D721Med (cell line): ENCODE measurements around the gene DVL3.

Experiments used
- DNase-seq: peaks from one replicate; pipeline ENCODE4 v3.0.0; 2011; ENCODE audit warnings: low spot score; ENCODE audit not compliant: insufficient read length
- FAIRE-seq: peaks from 2 replicates; lab custom pipeline; 2011; peaks lifted over from hg19 to GRCh38; lab: Jason Lieb, UNC
- TF ChIP-seq, protein P1 (sequence below): IDR thresholded peaks from 2 replicates; pipeline ENCODE4 v1.5.1; 2012; ENCODE audit warnings: mild to moderate bottlenecking, control low read depth; ENCODE audit not compliant: insufficient read depth; ENCODE audit errors: missing control alignments

DVL3 gene

DNA sequence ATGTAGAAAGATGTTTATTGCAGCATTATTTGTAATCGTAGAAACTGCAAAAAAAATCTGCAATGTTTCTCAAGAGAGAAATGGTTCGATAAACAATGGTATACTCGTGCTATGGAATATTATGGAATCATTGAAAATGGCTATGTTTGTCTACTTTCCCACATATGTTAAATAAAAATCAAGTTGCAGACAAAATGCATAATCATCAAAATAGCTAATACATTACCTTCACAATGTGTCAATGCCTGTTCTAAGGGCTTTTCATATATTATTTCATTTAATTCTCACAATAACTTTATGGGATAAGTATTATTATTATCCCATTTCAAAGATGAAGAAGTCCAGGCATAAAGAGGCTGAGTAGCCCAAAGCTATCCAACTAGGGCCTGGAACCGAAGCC is 22.2 kb upstream of the DVL3 start:
- no peak for DNase-seq
- FAIRE-seq, result no peak
- TF ChIP-seq, protein P1, sequence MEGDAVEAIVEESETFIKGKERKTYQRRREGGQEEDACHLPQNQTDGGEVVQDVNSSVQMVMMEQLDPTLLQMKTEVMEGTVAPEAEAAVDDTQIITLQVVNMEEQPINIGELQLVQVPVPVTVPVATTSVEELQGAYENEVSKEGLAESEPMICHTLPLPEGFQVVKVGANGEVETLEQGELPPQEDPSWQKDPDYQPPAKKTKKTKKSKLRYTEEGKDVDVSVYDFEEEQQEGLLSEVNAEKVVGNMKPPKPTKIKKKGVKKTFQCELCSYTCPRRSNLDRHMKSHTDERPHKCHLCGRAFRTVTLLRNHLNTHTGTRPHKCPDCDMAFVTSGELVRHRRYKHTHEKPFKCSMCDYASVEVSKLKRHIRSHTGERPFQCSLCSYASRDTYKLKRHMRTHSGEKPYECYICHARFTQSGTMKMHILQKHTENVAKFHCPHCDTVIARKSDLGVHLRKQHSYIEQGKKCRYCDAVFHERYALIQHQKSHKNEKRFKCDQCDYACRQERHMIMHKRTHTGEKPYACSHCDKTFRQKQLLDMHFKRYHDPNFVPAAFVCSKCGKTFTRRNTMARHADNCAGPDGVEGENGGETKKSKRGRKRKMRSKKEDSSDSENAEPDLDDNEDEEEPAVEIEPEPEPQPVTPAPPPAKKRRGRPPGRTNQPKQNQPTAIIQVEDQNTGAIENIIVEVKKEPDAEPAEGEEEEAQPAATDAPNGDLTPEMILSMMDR, result no peak

DNA sequence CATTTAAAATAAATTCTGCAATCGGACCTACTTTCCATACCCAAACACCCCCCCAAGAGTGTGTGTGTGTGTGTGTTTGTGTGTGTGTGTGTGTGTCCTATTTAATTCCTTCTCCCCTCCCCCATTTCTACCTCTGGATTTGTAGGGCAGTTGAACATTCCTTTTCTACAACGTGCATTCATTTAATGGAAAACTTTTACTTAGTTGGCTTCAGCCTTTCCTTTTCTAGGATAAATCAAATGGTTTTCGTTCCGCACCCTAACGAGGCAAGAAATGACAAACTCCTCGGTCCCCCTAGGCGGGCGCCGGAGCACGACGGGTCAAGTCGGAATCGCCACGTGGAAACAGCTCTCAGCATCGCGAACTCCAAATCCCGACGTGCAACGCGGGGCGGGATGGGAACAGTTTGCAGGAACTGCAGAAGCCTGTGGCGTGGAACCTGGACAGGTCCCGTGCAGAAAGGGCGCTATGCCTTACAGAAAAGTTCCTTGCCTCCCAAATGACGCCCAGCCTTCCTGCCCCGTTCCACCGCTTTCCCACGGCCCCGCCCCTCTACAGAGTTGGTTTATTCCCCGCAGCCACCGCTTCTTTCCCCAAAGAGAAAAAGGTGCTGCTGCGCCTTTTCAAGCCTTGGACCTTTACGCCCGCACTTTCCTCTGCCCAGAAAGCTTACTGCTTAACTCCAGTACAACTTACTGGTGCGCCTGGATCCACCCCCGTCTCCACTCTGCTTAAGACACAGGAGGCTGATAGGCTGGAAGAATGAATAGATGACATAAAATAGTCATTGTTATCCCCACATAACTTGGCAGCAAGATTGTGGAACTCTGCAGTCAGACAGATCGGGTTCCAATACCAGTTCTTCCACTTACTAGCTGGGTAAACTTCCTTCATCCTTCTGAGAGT is 21.1 kb upstream of the DVL3 start:
- no peak for DNase-seq
- TF ChIP-seq, protein P1, result no peak
- no peak for FAIRE-seq

DNA sequence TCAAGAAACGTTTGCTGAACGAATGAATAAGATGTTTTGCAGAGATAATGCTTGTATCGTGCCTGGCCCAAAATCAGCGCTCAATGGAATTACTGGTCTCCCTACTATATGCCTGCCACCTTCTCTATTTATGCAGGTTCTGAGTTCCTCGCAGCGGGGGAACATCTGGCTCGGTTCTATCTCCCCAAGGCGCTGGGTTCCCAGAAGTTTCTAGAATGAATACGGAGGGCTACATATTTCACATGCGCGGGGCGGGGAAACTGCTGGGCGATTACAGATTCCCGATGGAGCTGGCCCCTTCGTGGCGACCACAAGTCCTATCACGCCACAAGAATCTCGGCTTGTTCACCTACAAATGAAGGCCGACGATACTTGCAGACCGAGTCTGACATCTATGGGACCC is 20.4 kb upstream of the DVL3 start:
- DNase-seq (no peak), FAIRE-seq (no peak)
- TF ChIP-seq, protein P1, result no peak

DNA sequence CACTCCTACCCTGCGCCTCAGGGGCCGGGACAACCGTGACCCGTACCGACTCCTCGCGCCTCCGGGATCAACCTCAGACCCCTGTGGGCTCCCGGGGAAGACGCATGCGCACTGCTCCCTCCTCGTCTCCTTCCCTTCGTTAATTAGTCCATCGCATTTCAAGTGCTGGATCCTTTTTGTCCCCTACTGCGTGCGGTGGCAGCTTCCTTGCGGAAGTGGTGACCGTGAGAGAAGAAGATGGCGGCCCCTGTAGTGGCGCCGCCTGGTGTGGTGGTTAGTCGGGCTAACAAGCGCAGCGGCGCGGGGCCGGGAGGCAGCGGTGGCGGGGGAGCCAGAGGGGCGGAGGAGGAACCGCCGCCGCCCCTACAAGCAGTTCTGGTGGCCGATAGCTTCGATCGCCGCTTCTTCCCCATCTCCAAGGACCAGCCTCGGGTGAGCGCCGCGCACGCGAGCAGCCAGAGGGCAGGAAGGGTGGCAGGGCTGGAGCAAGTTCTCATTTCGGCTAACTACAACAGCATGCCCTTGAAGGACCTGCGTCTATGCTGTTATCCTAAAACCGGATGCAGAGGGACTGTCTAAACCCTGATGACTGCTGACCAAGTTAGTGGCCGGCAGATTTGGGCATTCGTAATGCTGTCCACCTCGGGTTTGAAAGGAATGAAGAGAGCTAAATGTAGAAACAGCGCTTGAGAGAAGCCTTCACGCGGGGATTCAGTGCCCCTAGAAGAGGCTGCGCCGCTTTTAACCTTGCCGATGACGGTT is 19.8 kb upstream of the DVL3 start, which contains the start of gene EIF2B5:
Gene EIF2B5 (plus strand): TSS at position 210 of the 762 bp plus-strand sequence. CDS start 28 bp downstream, at position 238.
- FAIRE-seq, result peak; percentile 61
- TF ChIP-seq, protein P1, result peak; percentile 40
- peak; percentile 76 for DNase-seq

DNA sequence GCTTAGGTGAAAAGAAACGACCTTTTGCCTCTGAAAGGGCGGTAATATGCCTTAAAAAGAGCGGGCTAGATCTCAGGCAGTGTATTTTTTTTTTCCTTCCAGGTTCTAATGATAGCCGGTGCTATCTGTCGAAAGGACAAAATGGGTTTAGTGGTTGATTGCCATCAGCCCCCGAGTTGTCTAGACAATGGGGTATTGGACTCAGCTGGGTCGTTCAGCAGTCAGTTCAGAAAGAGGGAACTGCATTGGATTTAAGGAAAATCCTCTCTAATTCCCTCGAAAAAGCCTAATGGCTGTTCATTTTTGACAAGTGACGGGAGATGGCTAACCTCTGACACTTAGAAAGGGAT is 19.3 kb upstream of the DVL3 start:
- FAIRE-seq (no peak), DNase-seq (no peak)
- TF ChIP-seq, protein P1, result no peak

DNA sequence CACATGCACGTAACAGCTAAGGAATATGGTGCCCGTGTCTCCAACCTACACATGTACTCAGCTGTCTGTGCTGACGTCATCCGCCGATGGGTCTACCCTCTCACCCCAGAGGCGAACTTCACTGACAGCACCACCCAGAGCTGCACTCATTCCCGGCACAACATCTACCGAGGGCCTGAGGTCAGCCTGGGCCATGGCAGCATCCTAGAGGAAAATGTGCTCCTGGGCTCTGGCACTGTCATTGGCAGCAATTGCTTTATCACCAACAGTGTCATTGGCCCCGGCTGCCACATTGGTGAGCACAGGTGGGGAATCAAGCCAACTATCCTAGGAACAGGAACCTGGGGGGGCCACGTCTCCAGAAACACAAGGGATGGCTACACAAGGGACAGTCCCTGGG is 14.7 kb upstream of the DVL3 start:
- DNase-seq, result no peak
- TF ChIP-seq, protein P1, result no peak
- no peak for FAIRE-seq
